ENCODE measurements around the gene CMPK2. TPM values are rescaled to one million over a fixed set of nuclear protein-coding genes. Genes with fewer than 3 reads are reported as not detected.

The CMPK2 gene
- total RNA-seq, 2 donors from 2014 or later, result 4.6 to 12.0 TPM

- DNase-seq (no peak), ATAC-seq (no peak)
- intact Hi-C loops (cut with DNase I, micrococcal nuclease), result no loop called here
Measured at GRCh38 chr2:6854416-6854815, 11.3 kb downstream of the CMPK2 start.

- intact Hi-C loops (cut with DNase I, micrococcal nuclease), result no loop called here
- DNase-seq (no peak), ATAC-seq (no peak)
Measured at GRCh38 chr2:6852195-6852594, 13.5 kb downstream of the CMPK2 start.

- no peak for ATAC-seq
- intact Hi-C loops (cut with DNase I, micrococcal nuclease), result no loop called here
- no peak for DNase-seq
Measured at GRCh38 chr2:6846967-6847681, 18.6 kb downstream of the CMPK2 start.

GRCh38 chr2:6846540-6846939 is 19.2 kb downstream of the CMPK2 start:
- ATAC-seq (no peak), DNase-seq (no peak)
- intact Hi-C loops (cut with DNase I, micrococcal nuclease), result no loop called here

GRCh38 chr2:6845903-6846302 is 19.8 kb downstream of the CMPK2 start:
- DNase-seq (no peak), ATAC-seq (no peak)
- intact Hi-C loops (cut with DNase I, micrococcal nuclease), result no loop called here

GRCh38 chr2:6845312-6845711 is 20.4 kb downstream of the CMPK2 start:
- ATAC-seq (no peak), DNase-seq (no peak)
- intact Hi-C loops (cut with DNase I, micrococcal nuclease), result no loop called here

GRCh38 chr2:6841537-6842287 is 24.0 kb downstream of the CMPK2 start:
- DNase-seq (no peak), ATAC-seq (no peak)
- intact Hi-C loops (cut with DNase I, micrococcal nuclease), result no loop called here

GRCh38 chr2:6838673-6839319 is 26.9 kb downstream of the CMPK2 start:
- intact Hi-C loops (cut with DNase I, micrococcal nuclease), result no loop called here
- ATAC-seq (no peak), DNase-seq (no peak)

- DNase-seq (no peak), ATAC-seq (no peak)
- intact Hi-C loops (cut with DNase I, micrococcal nuclease), result no loop called here
Measured at GRCh38 chr2:6835467-6835866, 30.2 kb downstream of the CMPK2 start.

- no peak for ATAC-seq
- no peak for DNase-seq
- intact Hi-C loops (cut with DNase I, micrococcal nuclease), result no loop called here
Measured at GRCh38 chr2:6834163-6834562, 31.5 kb downstream of the CMPK2 start.

GRCh38 chr2:6833300-6833604 is 32.5 kb downstream of the CMPK2 start:
- DNase-seq (no peak), ATAC-seq (no peak)
- intact Hi-C loops (cut with DNase I, micrococcal nuclease), result no loop called here

GRCh38 chr2:6832596-6833299 is 33.0 kb downstream of the CMPK2 start:
- intact Hi-C loops (cut with DNase I, micrococcal nuclease), result no loop called here
- DNase-seq, result no peak

GRCh38 chr2:6831229-6831628 is 34.5 kb downstream of the CMPK2 start:
- intact Hi-C loops (cut with DNase I, micrococcal nuclease), result no loop called here
- ATAC-seq (no peak), DNase-seq (no peak)

More at GRCh38 chr2:6832596-6833299, 33.0 kb downstream of the CMPK2 start:
- no peak for ATAC-seq

- ATAC-seq, result no peak
- DNase-seq, result no peak
- intact Hi-C loops (cut with DNase I, micrococcal nuclease), result no loop called here
Measured at GRCh38 chr2:6828299-6828584, 37.5 kb downstream of the CMPK2 start.

- intact Hi-C loops (cut with DNase I, micrococcal nuclease), result no loop called here
Measured at GRCh38 chr2:6827566-6828298, 38.0 kb downstream of the CMPK2 start.

GRCh38 chr2:6826081-6826913 is 39.4 kb downstream of the CMPK2 start:
- DNase-seq (peak in 1 of 2 donors; percentile 36), ATAC-seq (peak; percentile 78)
- intact Hi-C loops (cut with DNase I, micrococcal nuclease), result no loop called here

More at GRCh38 chr2:6827566-6828298, 38.0 kb downstream of the CMPK2 start:
- DNase-seq (no peak), ATAC-seq (no peak)

- DNase-seq (peak in 1 of 2 donors; percentile 4), ATAC-seq (no peak)
- intact Hi-C loops (cut with DNase I, micrococcal nuclease), result no loop called here
Measured at GRCh38 chr2:6824962-6825361, 40.7 kb downstream of the CMPK2 start.

- no peak for ATAC-seq
- no peak for DNase-seq
- intact Hi-C loops (cut with DNase I, micrococcal nuclease), result no loop called here
Measured at GRCh38 chr2:6823111-6823510, 42.6 kb downstream of the CMPK2 start.
